RWPE2 (cell line): Measurements from ENCODE around the gene SLC8A1.

Source experiments
- ATAC-seq: fragments of 200-7000 bp; cut with Tn5 transposase; 3 replicates; pipeline ENCODE4 v1.9.1; 2021; ENCODE audit warnings: low read depth
- DNase-seq: peaks from one replicate; pipeline ENCODE4 v3.0.0-alpha.2; 2020; ENCODE audit warnings: low spot score
- H3K27ac ChIP-seq: fragments of 450-650 bp; 2 replicates; pipeline ENCODE4 v1.5.1; 2017; ENCODE audit warnings: mild to moderate bottlenecking; ENCODE audit not compliant: poor library complexity, severe bottlenecking
- H3K27me3 ChIP-seq: fragments of 250-450 bp; sonication (Bioruptor Pico); 2 replicates; pipeline ENCODE4 v1.5.1; 2021; ENCODE audit warnings: mild to moderate bottlenecking, moderate library complexity; ENCODE audit not compliant: insufficient read depth, poor library complexity, severe bottlenecking
- H3K36me3 ChIP-seq: fragments of 250-450 bp; sonication (Bioruptor Pico); 2 replicates; pipeline ENCODE4 v1.5.1; 2020; ENCODE audit warnings: low read depth, mild to moderate bottlenecking, moderate library complexity
- H3K4me1 ChIP-seq: fragments of 250-450 bp; sonication (Bioruptor Pico); 2 replicates; pipeline ENCODE4 v1.5.1; 2021; ENCODE audit warnings: mild to moderate bottlenecking, moderate library complexity; ENCODE audit not compliant: insufficient read depth, poor library complexity, severe bottlenecking
- H3K4me3 ChIP-seq: fragments of 250-450 bp; sonication (Bioruptor Pico); 2 replicates; pipeline ENCODE4 v1.5.1; 2021; ENCODE audit warnings: mild to moderate bottlenecking, moderate library complexity; ENCODE audit not compliant: severe bottlenecking
- H3K9me3 ChIP-seq: fragments of 250-450 bp; sonication (Bioruptor Pico); 2 replicates; pipeline ENCODE4 v1.5.1; 2021; ENCODE audit warnings: mild to moderate bottlenecking, moderate library complexity; ENCODE audit not compliant: severe bottlenecking
- TF ChIP-seq, protein P1 (sequence below): fragments of 450-650 bp; IDR thresholded peaks from one replicate; pipeline ENCODE4 v1.5.1; 2017; ENCODE audit warnings: mild to moderate bottlenecking, moderate library complexity; ENCODE audit not compliant: poor library complexity, severe bottlenecking

The SLC8A1 gene

DNA sequence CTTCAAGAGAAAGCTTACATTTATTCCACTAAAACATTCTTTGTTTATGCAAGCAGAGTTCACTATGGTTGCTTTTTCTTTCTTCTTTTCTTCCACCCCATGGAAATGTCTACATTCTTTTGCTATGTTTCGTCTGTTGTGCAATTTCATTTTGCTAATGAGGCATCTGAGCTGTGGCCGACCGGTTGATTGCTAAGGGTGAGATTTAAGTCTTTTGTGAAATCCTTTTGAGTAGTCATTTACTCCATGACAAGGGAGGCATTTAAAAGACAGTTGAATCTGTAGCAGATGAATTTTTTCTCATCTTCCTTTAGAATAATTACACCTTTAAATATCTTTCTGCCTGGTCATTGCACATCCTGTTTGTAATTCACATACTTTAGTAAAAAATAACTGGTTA lies 348.7 kb downstream of the SLC8A1 start:
- Histone ChIP-seq H3K36me3 (no peaks in the 10 kb centered on the region), H3K27ac (peak overlapping the region; percentile 71), H3K4me3 (no peak overlapping the region), H3K4me1 (peaks cover 24% of the 10 kb centered on the region), H3K9me3 (no peaks in the 10 kb centered on the region), H3K27me3 (no peaks in the 10 kb centered on the region)
- ATAC-seq (peak; percentile 61), DNase-seq (no peak)
- TF ChIP-seq, protein P1, sequence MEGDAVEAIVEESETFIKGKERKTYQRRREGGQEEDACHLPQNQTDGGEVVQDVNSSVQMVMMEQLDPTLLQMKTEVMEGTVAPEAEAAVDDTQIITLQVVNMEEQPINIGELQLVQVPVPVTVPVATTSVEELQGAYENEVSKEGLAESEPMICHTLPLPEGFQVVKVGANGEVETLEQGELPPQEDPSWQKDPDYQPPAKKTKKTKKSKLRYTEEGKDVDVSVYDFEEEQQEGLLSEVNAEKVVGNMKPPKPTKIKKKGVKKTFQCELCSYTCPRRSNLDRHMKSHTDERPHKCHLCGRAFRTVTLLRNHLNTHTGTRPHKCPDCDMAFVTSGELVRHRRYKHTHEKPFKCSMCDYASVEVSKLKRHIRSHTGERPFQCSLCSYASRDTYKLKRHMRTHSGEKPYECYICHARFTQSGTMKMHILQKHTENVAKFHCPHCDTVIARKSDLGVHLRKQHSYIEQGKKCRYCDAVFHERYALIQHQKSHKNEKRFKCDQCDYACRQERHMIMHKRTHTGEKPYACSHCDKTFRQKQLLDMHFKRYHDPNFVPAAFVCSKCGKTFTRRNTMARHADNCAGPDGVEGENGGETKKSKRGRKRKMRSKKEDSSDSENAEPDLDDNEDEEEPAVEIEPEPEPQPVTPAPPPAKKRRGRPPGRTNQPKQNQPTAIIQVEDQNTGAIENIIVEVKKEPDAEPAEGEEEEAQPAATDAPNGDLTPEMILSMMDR = no peak

DNA sequence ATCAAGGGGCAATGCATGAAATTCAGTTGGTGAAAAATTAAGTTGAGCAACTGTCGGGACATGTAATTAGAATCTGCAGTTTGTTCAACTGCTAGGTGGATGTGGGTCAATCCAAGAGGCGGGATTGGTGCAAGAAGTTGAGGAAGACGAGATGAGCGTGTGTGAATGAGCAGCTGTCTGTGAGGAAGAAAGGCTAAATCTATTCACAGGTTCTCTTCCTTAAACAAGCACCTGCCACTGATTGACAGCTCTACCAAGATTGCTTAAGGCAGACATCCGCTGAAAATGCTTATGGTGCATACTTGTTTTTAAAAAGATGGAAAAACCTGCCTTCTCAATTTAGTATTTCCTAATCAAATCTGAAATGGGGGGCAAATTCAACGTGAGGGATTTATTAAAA lies 349.4 kb downstream of the SLC8A1 start:
- TF ChIP-seq, protein P1 = no peak
- Histone ChIP-seq H3K27me3 (no peaks in the 10 kb centered on the region), H3K4me3 (no peak overlapping the region), H3K4me1 (peaks cover 31% of the 10 kb centered on the region), H3K36me3 (no peaks in the 10 kb centered on the region), H3K27ac (peak overlapping the region; percentile 71), H3K9me3 (no peaks in the 10 kb centered on the region)
- ATAC-seq (no peak), DNase-seq (no peak)

DNA sequence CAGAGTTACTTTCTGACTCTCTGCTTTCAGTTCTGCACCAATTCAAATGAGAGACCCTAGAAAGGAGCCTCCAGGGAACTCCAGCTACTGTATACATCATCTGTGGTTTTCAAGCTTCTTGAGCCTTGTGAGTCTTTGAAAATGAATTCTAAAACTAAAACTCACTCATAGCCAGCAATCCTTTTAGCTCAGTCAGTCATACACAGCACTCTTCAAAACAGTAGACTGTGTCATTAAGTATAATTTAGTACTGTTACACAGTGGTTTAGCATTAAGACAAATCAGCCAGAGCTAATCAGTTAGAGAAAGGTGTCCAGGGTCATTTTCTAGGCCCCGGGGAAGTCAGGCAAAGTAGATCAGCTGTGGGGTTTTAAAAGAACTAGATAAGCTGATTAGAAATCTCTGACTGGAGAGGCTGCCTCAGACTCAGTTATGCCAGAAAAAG lies 350.7 kb downstream of the SLC8A1 start:
- Histone ChIP-seq H3K27ac (peak overlapping the region; percentile 87), H3K4me1 (peaks cover 44% of the 10 kb centered on the region), H3K9me3 (no peaks in the 10 kb centered on the region), H3K36me3 (no peaks in the 10 kb centered on the region), H3K4me3 (no peak overlapping the region), H3K27me3 (no peaks in the 10 kb centered on the region)
- no peak for DNase-seq
- ATAC-seq = no peak
- TF ChIP-seq, protein P1 = no peak

DNA sequence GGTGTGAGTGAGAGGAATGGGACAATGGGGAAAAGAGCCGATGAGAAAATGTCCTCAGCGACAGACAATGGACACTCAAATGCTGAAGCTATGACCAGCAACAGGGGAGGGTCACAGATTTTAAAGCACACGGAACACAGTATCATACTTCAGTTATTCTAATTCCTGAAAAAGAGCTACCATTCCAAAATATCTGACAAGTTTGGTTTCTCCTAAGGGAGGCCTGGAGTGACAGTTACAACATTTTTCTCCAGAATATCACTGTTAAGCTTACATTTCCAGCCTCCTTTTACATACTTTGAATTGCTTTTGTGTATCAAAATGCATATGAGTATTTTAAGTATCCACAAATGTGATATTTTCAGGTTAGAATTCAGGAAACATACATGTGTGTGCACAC lies 351.2 kb downstream of the SLC8A1 start:
- H3K4me1 ChIP-seq = peaks cover 49% of the 10 kb centered on the region
- H3K27ac ChIP-seq = peak overlapping the region; percentile 87
- H3K4me3 ChIP-seq = no peak overlapping the region
- H3K27me3 ChIP-seq = no peaks in the 10 kb centered on the region
- DNase-seq (no peak), ATAC-seq (no peak)
- H3K36me3 ChIP-seq = no peaks in the 10 kb centered on the region
- TF ChIP-seq, protein P1 = no peak
- H3K9me3 ChIP-seq = no peaks in the 10 kb centered on the region

DNA sequence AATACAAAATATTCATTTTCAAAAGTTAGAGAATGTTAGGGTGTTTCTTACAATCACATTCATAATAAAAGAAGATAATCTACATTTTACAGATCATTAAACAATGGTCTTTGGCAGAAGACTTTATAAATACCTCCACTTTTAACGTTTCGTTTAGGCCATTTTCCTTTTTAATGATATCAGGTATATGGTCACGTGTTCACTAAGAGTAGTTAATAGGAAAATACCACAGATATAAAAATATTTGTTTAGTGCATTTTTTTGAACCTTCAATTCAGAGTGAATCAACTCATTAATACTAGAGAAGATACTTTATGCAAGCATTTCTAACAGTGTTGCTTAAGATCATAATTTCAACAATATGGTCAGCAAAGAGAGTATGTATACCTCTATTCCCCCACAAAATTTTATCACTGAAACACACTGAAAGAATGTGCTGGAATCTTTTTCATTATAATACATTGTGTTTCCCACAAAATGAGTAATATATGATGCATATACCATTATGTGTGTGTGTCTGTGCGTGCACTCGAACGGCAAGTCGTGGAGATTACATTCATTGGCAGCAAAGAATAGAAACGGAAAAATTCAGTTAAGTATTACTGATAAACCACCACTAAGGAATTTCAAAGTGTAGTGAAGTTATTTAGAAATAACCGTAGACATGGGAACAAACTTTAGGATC lies 353.0 kb downstream of the SLC8A1 start:
- H3K4me1 ChIP-seq = peaks cover 60% of the 10 kb centered on the region
- no peak overlapping the region for H3K4me3 ChIP-seq
- H3K36me3 ChIP-seq = no peaks in the 10 kb centered on the region
- no peaks in the 10 kb centered on the region for H3K9me3 ChIP-seq
- peak overlapping the region; percentile 87 for H3K27ac ChIP-seq
- DNase-seq = no peak
- no peaks in the 10 kb centered on the region for H3K27me3 ChIP-seq
- ATAC-seq = peak; percentile 36
- TF ChIP-seq, protein P1 = no peak
